ENCODE data around the gene PCDHA5. TPM values are rescaled to one million over a fixed set of nuclear protein-coding genes. Genes with fewer than 3 reads are reported as not detected.

Gene PCDHA5
- total RNA-seq, 1 donor from 2014 or later: 1.0 TPM

- peak; percentile 78 for DNase-seq (ENCODE audit: extremely low spot score, unreplicated experiment)
- Mint-ChIP-seq H3K36me3 (ENCODE audit: unreplicated experiment) (peaks cover 8% of the 10 kb centered on the region), H3K27ac (ENCODE audit: unreplicated experiment) (peak within 1 kb of the TSS; percentile 67), H3K27me3 (ENCODE audit: unreplicated experiment) (no peaks in the 10 kb centered on the region), H3K4me3 (ENCODE audit: unreplicated experiment) (peak within 1 kb of the TSS; percentile 80), H3K9me3 (ENCODE audit: unreplicated experiment) (peaks cover 4% of the 10 kb centered on the region), H3K4me1 (ENCODE audit: unreplicated experiment) (peaks cover 4% of the 10 kb centered on the region)
- TF ChIP-seq CTCF (IDR thresholded peaks at IDR 0.05): peak; percentile 63
These were observed 47.5 kb downstream of the PCDHA5 start, which contains the start of gene PCDHA11 for GRCh38 chr5:140868721-140869554. TSS of gene PCDHA11 (plus strand) at chr5:140868957. CDS start at chr5:140869104, 147 bp downstream.

DNA sequence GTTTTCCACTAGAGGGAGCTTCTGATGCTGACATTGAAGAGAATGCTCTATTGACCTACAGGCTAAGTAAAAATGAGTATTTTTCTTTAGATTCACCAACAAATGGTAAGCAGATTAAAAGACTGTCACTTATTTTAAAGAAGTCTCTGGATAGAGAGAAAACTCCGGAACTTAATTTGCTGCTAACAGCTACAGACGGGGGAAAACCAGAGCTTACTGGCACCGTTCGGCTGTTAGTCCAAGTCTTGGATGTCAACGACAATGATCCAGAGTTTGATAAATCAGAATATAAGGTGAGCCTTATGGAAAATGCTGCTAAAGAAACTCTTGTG is 48.1 kb downstream of the PCDHA5 start:
- no peak overlapping the region for H3K27ac Mint-ChIP-seq (ENCODE audit: unreplicated experiment)
- no peak for DNase-seq (ENCODE audit: extremely low spot score, unreplicated experiment)
- H3K4me1 Mint-ChIP-seq (ENCODE audit: unreplicated experiment): peaks cover 6% of the 10 kb centered on the region
- peak overlapping the region; percentile 80 for H3K4me3 Mint-ChIP-seq (ENCODE audit: unreplicated experiment)
- H3K9me3 Mint-ChIP-seq (ENCODE audit: unreplicated experiment): peaks cover 4% of the 10 kb centered on the region
- TF ChIP-seq CTCF (IDR thresholded peaks at IDR 0.05): peak; percentile 64
- H3K27me3 Mint-ChIP-seq (ENCODE audit: unreplicated experiment): no peaks in the 10 kb centered on the region
- H3K36me3 Mint-ChIP-seq (ENCODE audit: unreplicated experiment): peaks cover 6% of the 10 kb centered on the region

DNA sequence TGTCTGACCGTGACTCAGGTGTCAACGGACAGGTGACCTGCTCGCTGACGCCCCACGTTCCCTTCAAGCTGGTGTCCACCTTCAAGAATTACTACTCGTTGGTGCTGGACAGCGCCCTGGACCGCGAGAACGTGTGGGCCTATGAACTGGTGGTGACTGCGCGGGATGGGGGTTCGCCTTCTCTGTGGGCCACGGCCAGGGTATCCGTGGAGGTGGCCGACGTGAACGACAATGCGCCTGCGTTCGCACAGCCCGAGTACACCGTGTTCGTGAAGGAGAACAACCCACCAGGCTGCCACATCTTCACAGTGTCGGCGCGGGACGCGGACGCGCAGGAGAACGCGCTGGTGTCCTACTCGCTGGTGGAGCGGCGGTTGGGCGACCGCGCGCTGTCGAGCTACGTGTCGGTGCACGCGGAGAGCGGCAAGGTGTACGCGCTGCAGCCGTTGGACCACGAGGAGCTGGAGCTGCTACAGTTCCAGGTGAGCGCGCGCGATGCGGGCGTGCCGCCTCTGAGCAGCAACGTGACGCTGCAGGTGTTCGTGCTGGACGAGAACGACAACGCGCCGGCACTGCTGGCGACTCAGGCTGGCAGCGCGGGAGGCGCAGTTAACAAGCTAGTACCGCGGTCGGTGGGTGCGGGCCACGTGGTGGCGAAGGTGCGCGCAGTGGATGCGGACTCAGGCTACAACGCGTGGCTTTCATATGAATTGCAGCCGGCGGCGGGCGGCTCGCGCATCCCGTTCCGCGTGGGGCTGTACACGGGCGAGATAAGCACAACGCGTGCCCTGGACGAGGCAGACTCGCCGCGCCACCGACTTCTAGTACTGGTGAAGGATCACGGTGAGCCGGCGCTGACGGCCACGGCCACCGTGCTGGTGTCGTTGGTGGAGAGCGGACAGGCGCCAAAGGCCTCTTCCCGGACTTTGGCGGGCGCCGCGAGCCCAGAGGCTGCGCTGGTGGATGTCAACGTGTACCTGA is 49.1 kb downstream of the PCDHA5 start:
- Mint-ChIP-seq H3K4me1 (ENCODE audit: unreplicated experiment) (peaks cover 10% of the 10 kb centered on the region), H3K4me3 (ENCODE audit: unreplicated experiment) (no peak overlapping the region), H3K27me3 (ENCODE audit: unreplicated experiment) (no peaks in the 10 kb centered on the region), H3K36me3 (ENCODE audit: unreplicated experiment) (peaks cover 7% of the 10 kb centered on the region), H3K9me3 (ENCODE audit: unreplicated experiment) (peaks cover 4% of the 10 kb centered on the region), H3K27ac (ENCODE audit: unreplicated experiment) (no peak overlapping the region)
- DNase-seq (ENCODE audit: extremely low spot score, unreplicated experiment): peak; percentile 84
- no peak for TF ChIP-seq CTCF (IDR thresholded peaks at IDR 0.05)

Other genes starting within 250 kb of the PCDHA5 start
- not detected in 2 replicates for gene CD14, start 188.4 kb upstream of the PCDHA5 start, total RNA-seq
- gene TMCO6, start 182.2 kb upstream of the PCDHA5 start, total RNA-seq: 10.4 and 10.5 TPM in 2 replicates
- gene NDUFA2, start 174.0 kb upstream of the PCDHA5 start, total RNA-seq: 44.5 and 50.2 TPM in 2 replicates
- gene IK, start 173.8 kb upstream of the PCDHA5 start, total RNA-seq: 86.5 and 89.9 TPM in 2 replicates
- gene WDR55, start 156.7 kb upstream of the PCDHA5 start, total RNA-seq: 28.3 and 28.9 TPM in 2 replicates
- gene DND1, start 148.0 kb upstream of the PCDHA5 start, total RNA-seq: 1.6 and 1.9 TPM in 2 replicates
- 65.3 and 69.0 TPM in 2 replicates for gene HARS1, start 130.2 kb upstream of the PCDHA5 start, total RNA-seq
- 27.2 and 28.8 TPM in 2 replicates for gene HARS2, start 130.2 kb upstream of the PCDHA5 start, total RNA-seq
- 47.5 and 50.9 TPM in 2 replicates for gene ZMAT2, start 121.2 kb upstream of the PCDHA5 start, total RNA-seq
- not detected in 2 replicates for gene PCDHA1, start 35.5 kb upstream of the PCDHA5 start, total RNA-seq
- gene PCDHA2, start 26.8 kb upstream of the PCDHA5 start, total RNA-seq: 0.99 and 1.6 TPM in 2 replicates
- gene PCDHA3, start 20.6 kb upstream of the PCDHA5 start, total RNA-seq: 0.19 and 0.42 TPM in 2 replicates
- 12.2 and 12.8 TPM in 2 replicates for gene PCDHA4, start 14.5 kb upstream of the PCDHA5 start, total RNA-seq
- gene PCDHA6, start 6.3 kb downstream of the PCDHA5 start, total RNA-seq: 20.2 TPM in 2 replicates
- 2.0 and 2.1 TPM in 2 replicates for gene PCDHA7, start 12.7 kb downstream of the PCDHA5 start, total RNA-seq
- gene PCDHA8, start 19.6 kb downstream of the PCDHA5 start, total RNA-seq: 1.9 and 2.0 TPM in 2 replicates
- gene PCDHA9, start 26.8 kb downstream of the PCDHA5 start, total RNA-seq: 1.7 and 1.8 TPM in 2 replicates
- 6.0 and 6.1 TPM in 2 replicates for gene PCDHA10, start 34.3 kb downstream of the PCDHA5 start, total RNA-seq
- gene PCDHA11, start 47.3 kb downstream of the PCDHA5 start, total RNA-seq: 7.2 and 8.2 TPM in 2 replicates
- gene PCDHA12, start 53.7 kb downstream of the PCDHA5 start, total RNA-seq: 9.1 and 12.4 TPM in 2 replicates
- gene PCDHA13, start 60.5 kb downstream of the PCDHA5 start, total RNA-seq: 1.5 and 1.7 TPM in 2 replicates
- gene PCDHAC1, start 104.7 kb downstream of the PCDHA5 start, total RNA-seq: 3.3 TPM in 2 replicates
- gene PCDHAC2, start 144.9 kb downstream of the PCDHA5 start, total RNA-seq: 2.3 and 3.0 TPM in 2 replicates
- gene PCDHB1, start 229.8 kb downstream of the PCDHA5 start, total RNA-seq: 0.03 and 0.05 TPM in 2 replicates